ENCODE data around the gene RAB3IL1.

The RAB3IL1 gene

GRCh38 chr11:61918938-61919704 lies 1.8 kb upstream of the RAB3IL1 start:
- no peak for DNase-seq

DNA sequence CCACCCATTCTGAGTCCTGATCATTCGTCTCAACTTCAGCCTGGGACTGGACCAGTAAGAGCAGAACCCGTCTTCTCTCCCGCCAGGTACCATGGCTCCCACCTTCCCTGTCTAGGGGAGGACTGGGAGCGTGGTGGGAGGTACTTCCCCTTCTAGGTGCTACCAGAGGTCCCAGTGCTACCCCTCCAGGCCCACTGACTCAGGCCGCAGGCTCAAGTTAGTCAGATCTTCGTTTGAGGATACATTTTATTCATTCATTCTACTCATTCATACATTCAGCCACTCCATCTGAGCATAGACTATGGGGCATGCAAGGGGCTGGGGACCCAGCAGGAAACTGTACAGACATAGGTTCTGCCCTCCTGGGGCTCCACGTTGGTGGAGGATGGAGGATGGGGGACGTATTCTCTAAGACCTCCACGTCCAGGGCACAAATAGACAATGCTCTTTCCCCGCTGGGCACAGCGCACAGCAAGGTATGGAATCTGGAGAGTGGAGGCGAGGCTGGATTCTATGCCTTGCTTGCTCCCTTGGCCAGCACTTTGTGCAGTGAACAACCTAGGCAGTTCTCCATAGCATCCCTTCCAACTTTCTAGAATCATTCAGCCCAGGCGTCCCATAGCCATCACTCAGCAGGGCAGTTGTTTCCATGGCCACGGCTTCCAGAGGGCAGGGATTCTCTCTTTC lies 1.0 kb upstream of the RAB3IL1 start:
- DNase-seq, result no peak

- no peak for DNase-seq
These were observed 531 bp downstream of the RAB3IL1 start for GRCh38 chr11:61916737-61917333.

DNA sequence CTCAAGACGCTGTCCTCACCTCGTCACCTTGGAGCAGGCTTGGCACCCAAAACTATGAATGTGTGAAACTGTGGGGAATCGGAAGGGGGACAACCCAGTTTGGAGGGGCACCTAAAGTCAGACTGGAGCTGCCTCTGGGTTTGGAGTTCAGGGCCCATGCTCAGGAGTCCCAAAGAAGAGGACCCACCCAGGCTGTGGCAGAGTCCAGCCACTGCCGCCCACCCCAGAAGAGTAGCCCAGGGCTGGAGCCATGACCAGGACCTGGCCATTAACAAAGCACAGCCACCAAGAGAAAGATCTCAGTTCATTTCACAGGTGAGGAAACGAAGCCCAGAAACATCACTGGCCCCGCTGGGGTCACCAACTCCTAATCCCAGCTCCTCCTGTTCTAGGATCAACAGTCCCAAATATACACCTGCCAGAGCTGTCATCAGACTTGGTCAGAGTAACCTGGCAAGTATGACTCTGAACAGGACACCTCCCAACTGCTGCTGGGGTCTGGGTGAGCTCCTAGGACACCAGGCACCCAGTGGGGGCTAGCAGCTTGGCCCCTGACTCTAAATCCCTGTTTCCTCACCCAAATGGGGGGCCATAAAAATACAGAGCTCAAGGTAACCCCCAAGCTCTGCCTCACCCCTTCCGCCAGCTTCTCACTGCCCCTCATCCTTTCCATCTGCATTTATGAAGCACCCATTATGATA lies 2.7 kb downstream of the RAB3IL1 start:
- no peak for DNase-seq

GRCh38 chr11:61913699-61914395 lies 3.5 kb downstream of the RAB3IL1 start:
- DNase-seq, result no peak

DNA sequence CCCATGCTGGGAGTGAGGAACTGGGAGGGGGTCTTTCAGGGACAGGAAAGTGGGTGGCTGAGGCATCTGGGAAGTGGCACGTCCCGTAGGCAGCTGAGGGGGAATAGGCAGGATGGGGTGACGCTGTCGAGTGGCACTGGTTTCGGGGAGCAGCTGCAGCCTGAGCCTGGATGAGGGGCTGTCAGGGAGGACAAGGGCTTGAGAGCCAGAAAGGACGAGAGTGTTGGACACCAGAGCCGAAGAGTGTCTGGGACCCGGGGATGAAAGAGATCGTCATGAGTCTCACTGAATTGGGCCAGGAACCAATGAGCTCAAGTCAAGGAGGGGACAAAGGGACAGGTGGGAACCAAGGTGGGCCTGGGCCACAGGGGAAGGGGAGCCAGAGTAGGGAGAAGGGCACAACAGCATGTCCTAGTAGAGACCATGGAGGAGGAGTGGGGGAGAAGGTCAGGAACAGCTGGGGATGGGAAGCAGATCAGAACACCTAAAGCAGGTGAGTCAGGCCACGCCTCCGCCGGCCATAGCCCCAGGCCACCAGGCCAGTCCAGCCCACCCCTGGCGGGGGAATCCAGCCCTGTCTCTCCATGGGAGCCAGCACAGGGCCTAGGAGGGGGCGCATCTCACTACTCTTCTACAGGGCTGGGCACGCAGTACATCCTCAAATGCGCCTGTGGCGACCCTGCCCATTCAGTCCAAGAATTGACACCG lies 4.2 kb downstream of the RAB3IL1 start:
- no peak for DNase-seq

GRCh38 chr11:61912530-61912898 lies 4.9 kb downstream of the RAB3IL1 start:
- DNase-seq, result no peak

GRCh38 chr11:61911701-61912529 lies 5.5 kb downstream of the RAB3IL1 start:
- no peak for DNase-seq

GRCh38 chr11:61911128-61911700 lies 6.2 kb downstream of the RAB3IL1 start:
- no peak for DNase-seq

DNA sequence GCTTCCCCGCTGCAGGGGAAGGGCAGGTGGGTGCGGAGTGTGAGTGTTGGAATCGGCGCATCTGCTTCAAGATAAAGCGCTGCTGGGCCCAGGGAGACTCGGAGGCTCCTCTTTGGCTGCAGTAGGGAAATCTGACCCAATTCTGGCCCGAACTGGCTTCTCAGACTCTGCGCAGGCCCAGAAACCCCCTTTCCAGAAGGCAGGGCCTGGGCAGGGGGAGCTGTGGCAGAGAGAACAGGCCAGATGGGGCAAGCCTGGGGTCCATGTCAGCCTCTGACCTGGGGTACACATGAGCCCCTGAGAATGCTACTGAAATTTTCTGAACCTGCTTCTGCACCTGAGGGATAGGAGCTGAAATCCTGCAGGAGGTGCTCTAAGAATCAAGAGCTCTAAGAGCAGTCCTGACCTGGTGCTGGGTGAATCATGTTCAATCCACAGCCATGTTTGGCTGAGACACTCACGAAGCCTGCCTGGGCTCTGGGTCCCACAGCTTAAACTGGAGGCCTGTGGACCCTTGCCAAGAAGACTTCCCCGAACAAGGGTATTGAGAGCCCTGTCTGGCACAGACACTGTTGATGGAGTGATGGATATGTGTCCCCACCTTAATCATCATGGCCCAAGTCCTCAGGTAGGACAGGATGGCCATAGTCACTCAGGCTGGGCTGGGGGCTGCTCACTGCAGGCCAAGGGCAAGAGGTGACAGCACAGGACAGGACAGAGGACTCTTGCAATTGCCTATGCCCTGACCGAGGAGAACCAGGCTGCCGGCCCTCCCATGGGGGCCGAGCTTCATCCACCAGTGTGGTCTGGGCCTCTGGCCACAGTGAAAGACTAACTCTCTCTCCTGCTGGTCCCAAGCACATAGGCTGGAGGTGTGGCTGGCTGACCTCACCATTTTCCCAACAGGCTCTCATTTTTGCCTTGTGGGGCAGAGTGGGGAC lies 6.9 kb downstream of the RAB3IL1 start:
- no peak for DNase-seq

GRCh38 chr11:61908730-61909316 lies 8.5 kb downstream of the RAB3IL1 start:
- no peak for DNase-seq

GRCh38 chr11:61907871-61908729 lies 9.3 kb downstream of the RAB3IL1 start:
- no peak for DNase-seq

DNA sequence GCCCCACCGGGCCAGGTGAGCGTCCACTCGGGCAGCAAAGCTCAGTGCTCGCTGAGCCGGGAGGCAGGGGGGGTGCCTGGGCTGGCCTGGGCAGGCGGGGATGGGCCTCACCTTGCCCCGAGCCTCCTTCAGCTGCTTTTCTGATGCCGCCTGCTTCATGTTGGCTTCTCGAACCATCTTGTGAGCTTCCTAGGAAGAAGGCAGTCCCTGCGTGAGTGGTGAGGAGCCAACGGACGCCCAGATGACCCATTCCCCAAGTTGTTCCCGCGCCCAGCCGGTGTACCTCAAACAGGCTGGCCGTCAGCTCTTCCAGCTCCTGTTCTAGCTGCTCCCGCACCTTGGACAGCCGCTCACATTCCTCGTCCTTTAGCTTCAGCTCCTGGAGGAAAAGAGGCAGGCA lies 10.1 kb downstream of the RAB3IL1 start:
- DNase-seq, result no peak

DNA sequence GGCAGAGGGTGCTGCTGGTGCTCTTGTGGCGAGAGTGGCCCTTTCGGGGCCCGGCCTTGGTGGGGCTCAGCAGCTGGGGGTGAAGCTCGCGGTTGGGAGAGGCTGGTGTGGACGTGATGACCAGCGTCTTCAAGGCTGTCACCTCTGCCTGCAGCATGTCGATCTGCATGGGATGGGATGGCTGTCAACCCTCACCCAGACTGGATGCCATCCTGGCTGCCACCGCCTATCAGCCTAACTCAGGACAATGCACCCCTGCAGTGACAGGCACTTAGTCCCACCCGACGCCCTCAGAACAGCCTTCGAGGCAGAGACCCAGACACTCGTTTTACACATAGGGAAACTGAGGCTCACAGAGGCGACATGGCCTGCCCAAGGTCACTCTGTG lies 10.8 kb downstream of the RAB3IL1 start:
- DNase-seq, result no peak

GRCh38 chr11:61905801-61906521 lies 11.4 kb downstream of the RAB3IL1 start:
- no peak for DNase-seq

GRCh38 chr11:61905067-61905696 lies 12.2 kb downstream of the RAB3IL1 start:
- DNase-seq, result no peak

DNA sequence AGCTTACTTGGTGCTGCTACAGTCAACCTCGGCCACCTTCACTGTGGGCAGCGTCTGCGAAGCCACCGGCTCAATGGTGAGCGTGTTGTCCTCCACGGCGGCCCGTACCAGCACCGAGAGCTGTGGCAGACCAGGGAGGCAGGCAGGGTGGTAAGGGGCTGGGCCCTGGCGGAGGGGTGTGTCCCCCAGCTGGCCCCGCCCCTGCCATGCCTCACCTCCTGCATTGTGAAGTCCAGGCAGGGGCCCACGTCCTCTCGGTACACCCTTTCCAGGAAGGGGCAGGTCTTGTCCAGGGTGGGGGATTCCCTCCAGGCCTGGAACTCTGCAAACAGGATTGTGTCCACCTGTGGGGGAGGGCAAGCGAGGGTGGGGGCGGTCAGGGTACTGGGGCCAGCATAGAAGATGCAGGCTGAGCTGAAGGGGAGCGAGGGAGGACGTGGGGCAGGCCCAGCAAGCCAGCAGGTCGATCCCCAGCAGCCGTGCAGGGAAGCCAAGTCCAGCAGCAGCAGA lies 12.8 kb downstream of the RAB3IL1 start:
- DNase-seq, result no peak

All from DMS79 treated with DMSO at 0.1 percent for 48 hours (cell line).